ENCODE results near the gene RPL18A.

- TF ChIP-seq CTCF (conservative IDR thresholded peaks at IDR 0.05) (peak; percentile 99), ZFX (IDR thresholded peaks at IDR 0.05) (peak; percentile 83; the same call in 1 of the 2 replicates)
Observed at GRCh38 chr19:17859533-17860330, at the start of gene RPL18A.
